SK-N-SH treated with all-trans-retinoic acid at 6 μM for 48 hours (cell line): ENCODE measurements around the gene CENPK.

Experiments
- ARNTL ChIP-seq: fragments of 450-650 bp; formaldehyde crosslinking; IDR thresholded peaks from 2 replicates; pipeline ENCODE4 v1.5.0; 2020; ENCODE audit warnings: low read depth, mild to moderate bottlenecking, moderate library complexity, borderline replicate concordance
- BACH2 ChIP-seq: fragments of 250-450 bp; sonication (Bioruptor Pico); IDR thresholded peaks from 2 replicates; pipeline ENCODE4 v1.9.0; 2021; ENCODE audit warnings: mild to moderate bottlenecking, borderline replicate concordance
- ESRRG ChIP-seq: fragments of 250-450 bp; sonication (Bioruptor Pico); IDR thresholded peaks from 2 replicates; pipeline ENCODE4 v1.6.1; 2021; ENCODE audit warnings: mild to moderate bottlenecking
- ISL1 ChIP-seq: fragments of 250-450 bp; sonication (Bioruptor Pico); IDR thresholded peaks from 2 replicates; pipeline ENCODE4 v2.1.2; 2022; ENCODE audit warnings: mild to moderate bottlenecking, moderate library complexity
- RARB ChIP-seq: fragments of 250-450 bp; sonication (Bioruptor Pico); IDR thresholded peaks from 2 replicates; pipeline ENCODE4 v1.8.0; 2021; ENCODE audit warnings: mild to moderate bottlenecking, moderate library complexity
- TCF4 ChIP-seq: fragments of 250-450 bp; sonication (Bioruptor Pico); IDR thresholded peaks from 2 replicates; pipeline ENCODE4 v1.8.0; 2021; ENCODE audit warnings: mild to moderate bottlenecking, moderate library complexity, borderline replicate concordance
- ZFP30 ChIP-seq: fragments of 450-650 bp; formaldehyde crosslinking; IDR thresholded peaks from 2 replicates; pipeline ENCODE4 v1.5.0; 2022; ENCODE audit warnings: mild to moderate bottlenecking, moderate library complexity
- ZNF565 ChIP-seq: fragments of 450-650 bp; formaldehyde crosslinking; conservative IDR thresholded peaks from 2 replicates; pipeline ENCODE4 v1.5.0; 2020; ENCODE audit warnings: low read depth, mild to moderate bottlenecking, moderate library complexity
- ZNF8 ChIP-seq: fragments of 450-650 bp; formaldehyde crosslinking; IDR thresholded peaks from 2 replicates; pipeline ENCODE4 v1.5.0; 2020; ENCODE audit warnings: mild to moderate bottlenecking, moderate library complexity
- TF ChIP-seq, protein P1 (sequence below): fragments of 250-450 bp; sonication (Bioruptor Pico); IDR thresholded peaks from 2 replicates; pipeline ENCODE4 v1.5.1; 2021; ENCODE audit warnings: mild to moderate bottlenecking, moderate library complexity
- TF ChIP-seq, protein P2 (sequence below): fragments of 250-450 bp; sonication (Bioruptor Pico); IDR thresholded peaks from 2 replicates; pipeline ENCODE4 v1.8.0; 2020; ENCODE audit warnings: mild to moderate bottlenecking, moderate library complexity, borderline replicate concordance

DNA sequence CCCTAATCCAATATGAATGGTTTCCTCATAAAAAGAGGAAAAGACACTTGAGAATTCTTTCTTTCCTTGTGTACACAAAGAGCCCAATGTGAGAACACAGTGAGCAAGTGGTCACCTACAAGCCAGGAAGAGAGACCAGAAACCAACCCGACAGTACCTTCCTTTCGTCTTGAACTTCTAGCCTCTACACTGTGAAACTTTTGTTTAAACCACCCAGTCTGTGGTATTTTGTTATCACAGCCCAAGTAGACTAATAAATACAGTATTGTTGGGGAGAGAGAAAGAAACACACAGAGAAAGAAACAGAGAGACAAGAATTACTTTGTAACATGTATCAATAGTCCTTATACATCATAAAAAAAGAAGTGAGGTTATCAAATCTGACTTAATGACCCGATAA is 37.2 kb downstream of the CENPK start:
- TF ChIP-seq ZNF8 (CRISPR knock-in tag): no peak
- TF ChIP-seq ISL1 (CRISPR knock-in tag): no peak
- TF ChIP-seq, protein P1, sequence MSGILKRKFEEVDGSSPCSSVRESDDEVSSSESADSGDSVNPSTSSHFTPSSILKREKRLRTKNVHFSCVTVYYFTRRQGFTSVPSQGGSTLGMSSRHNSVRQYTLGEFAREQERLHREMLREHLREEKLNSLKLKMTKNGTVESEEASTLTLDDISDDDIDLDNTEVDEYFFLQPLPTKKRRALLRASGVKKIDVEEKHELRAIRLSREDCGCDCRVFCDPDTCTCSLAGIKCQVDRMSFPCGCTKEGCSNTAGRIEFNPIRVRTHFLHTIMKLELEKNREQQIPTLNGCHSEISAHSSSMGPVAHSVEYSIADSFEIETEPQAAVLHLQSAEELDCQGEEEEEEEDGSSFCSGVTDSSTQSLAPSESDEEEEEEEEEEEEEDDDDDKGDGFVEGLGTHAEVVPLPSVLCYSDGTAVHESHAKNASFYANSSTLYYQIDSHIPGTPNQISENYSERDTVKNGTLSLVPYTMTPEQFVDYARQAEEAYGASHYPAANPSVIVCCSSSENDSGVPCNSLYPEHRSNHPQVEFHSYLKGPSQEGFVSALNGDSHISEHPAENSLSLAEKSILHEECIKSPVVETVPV (CRISPR knock-in tag): no peak
- TF ChIP-seq BACH2 (CRISPR knock-in tag): no peak
- TF ChIP-seq, protein P2, sequence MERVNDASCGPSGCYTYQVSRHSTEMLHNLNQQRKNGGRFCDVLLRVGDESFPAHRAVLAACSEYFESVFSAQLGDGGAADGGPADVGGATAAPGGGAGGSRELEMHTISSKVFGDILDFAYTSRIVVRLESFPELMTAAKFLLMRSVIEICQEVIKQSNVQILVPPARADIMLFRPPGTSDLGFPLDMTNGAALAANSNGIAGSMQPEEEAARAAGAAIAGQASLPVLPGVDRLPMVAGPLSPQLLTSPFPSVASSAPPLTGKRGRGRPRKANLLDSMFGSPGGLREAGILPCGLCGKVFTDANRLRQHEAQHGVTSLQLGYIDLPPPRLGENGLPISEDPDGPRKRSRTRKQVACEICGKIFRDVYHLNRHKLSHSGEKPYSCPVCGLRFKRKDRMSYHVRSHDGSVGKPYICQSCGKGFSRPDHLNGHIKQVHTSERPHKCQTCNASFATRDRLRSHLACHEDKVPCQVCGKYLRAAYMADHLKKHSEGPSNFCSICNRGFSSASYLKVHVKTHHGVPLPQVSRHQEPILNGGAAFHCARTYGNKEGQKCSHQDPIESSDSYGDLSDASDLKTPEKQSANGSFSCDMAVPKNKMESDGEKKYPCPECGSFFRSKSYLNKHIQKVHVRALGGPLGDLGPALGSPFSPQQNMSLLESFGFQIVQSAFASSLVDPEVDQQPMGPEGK (CRISPR knock-in tag): no peak
- TF ChIP-seq ESRRG (CRISPR knock-in tag): no peak
- no peak for TF ChIP-seq ARNTL (CRISPR knock-in tag)
- no peak for TF ChIP-seq RARB (CRISPR knock-in tag)
- no peak for TF ChIP-seq ZNF565 (CRISPR knock-in tag)
- TF ChIP-seq ZFP30: no peak
- TF ChIP-seq TCF4 (CRISPR knock-in tag): no peak
